ENCODE measurements around the gene GNB5. TPM values are rescaled to one million over a fixed set of nuclear protein-coding genes. Genes with fewer than 3 reads are reported as not detected.

GNB5 gene
- polyA plus RNA-seq, 1 donor from 2014 or later = 89.6 TPM

DNA sequence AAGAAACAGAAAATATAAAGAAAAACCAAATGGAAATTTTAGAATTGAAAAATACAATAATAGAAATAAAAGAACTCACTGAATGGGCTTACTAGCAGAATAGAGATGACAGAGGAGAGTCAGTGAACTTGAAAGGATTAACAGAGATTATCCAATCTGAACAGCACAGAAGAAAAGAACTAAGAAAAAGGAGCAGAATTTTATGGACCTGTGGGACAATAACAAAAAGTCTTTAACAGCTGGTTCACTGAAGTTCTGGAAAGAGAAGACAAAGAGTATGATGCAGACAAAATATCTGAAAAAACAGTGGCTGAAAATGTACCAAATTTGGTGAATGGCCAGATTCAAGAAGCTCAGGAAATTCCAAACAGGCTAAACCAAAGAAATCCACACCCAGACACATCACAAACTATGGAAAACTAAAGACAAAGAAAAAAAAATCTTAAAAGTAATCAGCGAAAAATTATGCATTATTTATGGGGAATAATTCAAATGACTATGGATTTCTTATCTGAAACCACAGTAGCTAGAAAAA is 9.7 kb upstream of the GNB5 start:
- no peaks in the 10 kb centered on the region for H3F3A ChIP-seq (ENCODE audit: insufficient read depth, low read length, poor library complexity, severe bottlenecking)
- no peak overlapping the region for H3K4me2 ChIP-seq (ENCODE audit: low read length)
- no peak overlapping the region for H3K4me3 ChIP-seq (ENCODE audit: low read length)
- no peaks in the 10 kb centered on the region for H3K36me3 ChIP-seq (ENCODE audit: insufficient read depth, low read length)
- H2AFZ ChIP-seq (ENCODE audit: low read depth, low read length) = no peak overlapping the region
- no peaks in the 10 kb centered on the region for H3K27me3 ChIP-seq (ENCODE audit: insufficient read depth, low read depth, low read length)
- no peak overlapping the region for H3K9ac ChIP-seq (ENCODE audit: low read length)
- H3K79me2 ChIP-seq (replicated peaks; ENCODE audit: insufficient read depth, low read length) = no peaks in the 10 kb centered on the region
- H3K27ac ChIP-seq (ENCODE audit: low read length) = no peak overlapping the region
- no peaks in the 10 kb centered on the region for H3K9me2 ChIP-seq (ENCODE audit: insufficient read depth, low read length)
- H3K9me3 ChIP-seq (ENCODE audit: low read length) = no peaks in the 10 kb centered on the region
- no peaks in the 10 kb centered on the region for H4K20me1 ChIP-seq (ENCODE audit: insufficient read depth)
- TF ChIP-seq SMC3 (conservative IDR thresholded peaks at IDR 0.05; ENCODE audit: poor library complexity) = no peak

DNA sequence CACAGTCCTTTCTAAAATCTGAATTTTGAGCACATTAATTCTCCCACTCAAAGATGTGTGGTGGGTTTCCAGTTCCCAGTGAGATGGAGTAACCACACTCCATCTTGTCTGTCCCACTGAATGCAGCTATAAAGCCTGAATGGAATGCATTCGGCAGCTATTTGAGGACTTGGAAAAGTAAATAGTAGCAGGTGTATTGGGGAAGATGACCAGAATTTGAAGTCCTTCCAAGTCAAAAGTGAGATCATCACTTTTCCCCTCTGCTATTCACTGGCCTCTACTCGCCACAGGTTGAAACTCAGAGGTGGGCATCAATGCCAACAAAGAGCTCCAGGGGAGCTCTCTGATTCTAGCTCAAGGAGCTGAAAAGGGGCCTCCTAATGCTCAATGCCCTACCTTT is 8.1 kb upstream of the GNB5 start:
- H3K27me3 ChIP-seq (ENCODE audit: insufficient read depth, low read depth, low read length) = no peaks in the 10 kb centered on the region
- no peaks in the 10 kb centered on the region for H3K9me3 ChIP-seq (ENCODE audit: low read length)
- H3K79me2 ChIP-seq (replicated peaks; ENCODE audit: insufficient read depth, low read length) = no peaks in the 10 kb centered on the region
- H2AFZ ChIP-seq (ENCODE audit: low read depth, low read length) = no peak overlapping the region
- no peaks in the 10 kb centered on the region for H3K9me2 ChIP-seq (ENCODE audit: insufficient read depth, low read length)
- H4K20me1 ChIP-seq (ENCODE audit: insufficient read depth) = no peaks in the 10 kb centered on the region
- H3K4me3 ChIP-seq (ENCODE audit: low read length) = no peak overlapping the region
- H3K36me3 ChIP-seq (ENCODE audit: insufficient read depth, low read length) = no peaks in the 10 kb centered on the region
- no peaks in the 10 kb centered on the region for H3F3A ChIP-seq (ENCODE audit: insufficient read depth, low read length, poor library complexity, severe bottlenecking)
- H3K4me2 ChIP-seq (ENCODE audit: low read length) = no peak overlapping the region
- TF ChIP-seq RAD21 (conservative IDR thresholded peaks at IDR 0.05) (no peak), TAF1 (IDR thresholded peaks at IDR 0.05; ENCODE audit: low read depth) (no peak), MXI1 (conservative IDR thresholded peaks at IDR 0.05; ENCODE audit: poor library complexity, severe bottlenecking) (no peak), EP300 (conservative IDR thresholded peaks at IDR 0.05; ENCODE audit: poor library complexity, severe bottlenecking) (no peak), SMC3 (conservative IDR thresholded peaks at IDR 0.05; ENCODE audit: poor library complexity) (no peak), EZH2 (IDR thresholded peaks at IDR 0.05; ENCODE audit: borderline replicate concordance, insufficient read depth, low read length, poor library complexity, severe bottlenecking) (no peak), POLR2AphosphoS5 (IDR thresholded peaks at IDR 0.05) (no peak)
- TF ChIP-seq, protein P1, sequence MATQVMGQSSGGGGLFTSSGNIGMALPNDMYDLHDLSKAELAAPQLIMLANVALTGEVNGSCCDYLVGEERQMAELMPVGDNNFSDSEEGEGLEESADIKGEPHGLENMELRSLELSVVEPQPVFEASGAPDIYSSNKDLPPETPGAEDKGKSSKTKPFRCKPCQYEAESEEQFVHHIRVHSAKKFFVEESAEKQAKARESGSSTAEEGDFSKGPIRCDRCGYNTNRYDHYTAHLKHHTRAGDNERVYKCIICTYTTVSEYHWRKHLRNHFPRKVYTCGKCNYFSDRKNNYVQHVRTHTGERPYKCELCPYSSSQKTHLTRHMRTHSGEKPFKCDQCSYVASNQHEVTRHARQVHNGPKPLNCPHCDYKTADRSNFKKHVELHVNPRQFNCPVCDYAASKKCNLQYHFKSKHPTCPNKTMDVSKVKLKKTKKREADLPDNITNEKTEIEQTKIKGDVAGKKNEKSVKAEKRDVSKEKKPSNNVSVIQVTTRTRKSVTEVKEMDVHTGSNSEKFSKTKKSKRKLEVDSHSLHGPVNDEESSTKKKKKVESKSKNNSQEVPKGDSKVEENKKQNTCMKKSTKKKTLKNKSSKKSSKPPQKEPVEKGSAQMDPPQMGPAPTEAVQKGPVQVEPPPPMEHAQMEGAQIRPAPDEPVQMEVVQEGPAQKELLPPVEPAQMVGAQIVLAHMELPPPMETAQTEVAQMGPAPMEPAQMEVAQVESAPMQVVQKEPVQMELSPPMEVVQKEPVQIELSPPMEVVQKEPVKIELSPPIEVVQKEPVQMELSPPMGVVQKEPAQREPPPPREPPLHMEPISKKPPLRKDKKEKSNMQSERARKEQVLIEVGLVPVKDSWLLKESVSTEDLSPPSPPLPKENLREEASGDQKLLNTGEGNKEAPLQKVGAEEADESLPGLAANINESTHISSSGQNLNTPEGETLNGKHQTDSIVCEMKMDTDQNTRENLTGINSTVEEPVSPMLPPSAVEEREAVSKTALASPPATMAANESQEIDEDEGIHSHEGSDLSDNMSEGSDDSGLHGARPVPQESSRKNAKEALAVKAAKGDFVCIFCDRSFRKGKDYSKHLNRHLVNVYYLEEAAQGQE (IDR thresholded peaks at IDR 0.05; ENCODE audit: borderline replicate concordance) = no peak
- TF ChIP-seq, protein P2, sequence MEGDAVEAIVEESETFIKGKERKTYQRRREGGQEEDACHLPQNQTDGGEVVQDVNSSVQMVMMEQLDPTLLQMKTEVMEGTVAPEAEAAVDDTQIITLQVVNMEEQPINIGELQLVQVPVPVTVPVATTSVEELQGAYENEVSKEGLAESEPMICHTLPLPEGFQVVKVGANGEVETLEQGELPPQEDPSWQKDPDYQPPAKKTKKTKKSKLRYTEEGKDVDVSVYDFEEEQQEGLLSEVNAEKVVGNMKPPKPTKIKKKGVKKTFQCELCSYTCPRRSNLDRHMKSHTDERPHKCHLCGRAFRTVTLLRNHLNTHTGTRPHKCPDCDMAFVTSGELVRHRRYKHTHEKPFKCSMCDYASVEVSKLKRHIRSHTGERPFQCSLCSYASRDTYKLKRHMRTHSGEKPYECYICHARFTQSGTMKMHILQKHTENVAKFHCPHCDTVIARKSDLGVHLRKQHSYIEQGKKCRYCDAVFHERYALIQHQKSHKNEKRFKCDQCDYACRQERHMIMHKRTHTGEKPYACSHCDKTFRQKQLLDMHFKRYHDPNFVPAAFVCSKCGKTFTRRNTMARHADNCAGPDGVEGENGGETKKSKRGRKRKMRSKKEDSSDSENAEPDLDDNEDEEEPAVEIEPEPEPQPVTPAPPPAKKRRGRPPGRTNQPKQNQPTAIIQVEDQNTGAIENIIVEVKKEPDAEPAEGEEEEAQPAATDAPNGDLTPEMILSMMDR (IDR thresholded peaks at IDR 0.05; ENCODE audit: poor library complexity, severe bottlenecking) = no peak
- H3K9ac ChIP-seq (ENCODE audit: low read length) = no peak overlapping the region
- H3K27ac ChIP-seq (ENCODE audit: low read length) = no peak overlapping the region

DNA sequence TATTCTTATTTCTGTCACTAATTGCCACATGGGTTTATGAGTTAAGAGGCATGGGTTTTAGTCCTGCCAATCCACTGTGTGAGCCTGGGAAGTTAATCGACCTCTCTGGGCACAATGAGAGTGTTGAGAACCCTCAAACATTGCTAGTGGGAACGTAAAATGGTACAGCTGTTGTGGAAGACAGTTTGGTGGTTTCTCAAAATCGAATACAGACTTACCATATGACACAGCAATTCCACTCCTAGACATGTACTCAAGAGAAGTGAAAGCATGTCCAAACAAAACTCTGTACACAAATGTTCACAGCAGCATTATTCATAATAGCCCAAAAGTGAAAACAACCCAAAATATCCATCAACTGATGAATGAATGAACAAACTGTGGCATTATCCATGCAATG is 5.7 kb upstream of the GNB5 start:
- H3K27ac ChIP-seq (ENCODE audit: low read length) = no peak overlapping the region
- H3K27me3 ChIP-seq (ENCODE audit: insufficient read depth, low read depth, low read length) = no peaks in the 10 kb centered on the region
- TF ChIP-seq TAF1 (IDR thresholded peaks at IDR 0.05; ENCODE audit: low read depth) (no peak), RAD21 (conservative IDR thresholded peaks at IDR 0.05) (no peak), POLR2AphosphoS5 (IDR thresholded peaks at IDR 0.05) (no peak), EZH2 (IDR thresholded peaks at IDR 0.05; ENCODE audit: borderline replicate concordance, insufficient read depth, low read length, poor library complexity, severe bottlenecking) (no peak), MXI1 (conservative IDR thresholded peaks at IDR 0.05; ENCODE audit: poor library complexity, severe bottlenecking) (no peak), SMC3 (conservative IDR thresholded peaks at IDR 0.05; ENCODE audit: poor library complexity) (no peak), EP300 (conservative IDR thresholded peaks at IDR 0.05; ENCODE audit: poor library complexity, severe bottlenecking) (no peak)
- TF ChIP-seq, protein P2 (IDR thresholded peaks at IDR 0.05; ENCODE audit: poor library complexity, severe bottlenecking) = no peak
- TF ChIP-seq, protein P1 (IDR thresholded peaks at IDR 0.05; ENCODE audit: borderline replicate concordance) = no peak

More for the DNA sequence above, 5.7 kb upstream of the GNB5 start:
- H3F3A ChIP-seq (ENCODE audit: insufficient read depth, low read length, poor library complexity, severe bottlenecking) = no peaks in the 10 kb centered on the region
- H2AFZ ChIP-seq (ENCODE audit: low read depth, low read length) = no peak overlapping the region
- no peak overlapping the region for H3K9ac ChIP-seq (ENCODE audit: low read length)
- no peak overlapping the region for H3K4me2 ChIP-seq (ENCODE audit: low read length)
- no peak overlapping the region for H3K4me3 ChIP-seq (ENCODE audit: low read length)
- no peaks in the 10 kb centered on the region for H3K79me2 ChIP-seq (replicated peaks; ENCODE audit: insufficient read depth, low read length)
- no peaks in the 10 kb centered on the region for H4K20me1 ChIP-seq (ENCODE audit: insufficient read depth)
- H3K9me3 ChIP-seq (ENCODE audit: low read length) = no peaks in the 10 kb centered on the region
- no peaks in the 10 kb centered on the region for H3K36me3 ChIP-seq (ENCODE audit: insufficient read depth, low read length)
- no peaks in the 10 kb centered on the region for H3K9me2 ChIP-seq (ENCODE audit: insufficient read depth, low read length)

Measured in neural cell (in vitro differentiated cells).